Activated T-cell treated with anti-CD3 and anti-CD28 coated beads, Interleukin-2, amount 50 U/mL, for 4 hours (primary cell): Measurements from ENCODE around the gene TREH. TPM values are rescaled to one million over a fixed set of nuclear protein-coding genes. Genes with fewer than 3 reads are reported as not detected.
"Not testable (repeated sequence)": the region's sequence is repeated elsewhere in the genome, so short reads cannot be mapped to it uniquely, and the experiment has no call there.

Experiments used
- ATAC-seq, 2 donors: fragments of 200-7000 bp; cut with Tn5 transposase; one replicate each; pipeline ENCODE4 v1.10.0; 2021
- DNase-seq: peaks from one replicate; pipeline ENCODE4 v3.0.0-alpha.2; 2020
- H3K27me3 Mint-ChIP-seq: one replicate; pipeline ENCODE4 v1.8.0; 2021; ENCODE audit warnings: low read depth, mixed read lengths
- H3K36me3 Mint-ChIP-seq: one replicate; pipeline ENCODE4 v1.8.0; 2022; ENCODE audit warnings: mixed read lengths; ENCODE audit not compliant: insufficient read depth
- H3K4me1 Mint-ChIP-seq: one replicate; pipeline ENCODE4 v1.8.0; 2021; ENCODE audit warnings: low read depth, mixed read lengths
- H3K4me3 Mint-ChIP-seq: one replicate; pipeline ENCODE4 v1.8.0; 2021; ENCODE audit warnings: mild to moderate bottlenecking, moderate library complexity, mixed read lengths
- H3K9me3 Mint-ChIP-seq: one replicate; pipeline ENCODE4 v1.8.0; 2021; ENCODE audit warnings: mixed read lengths
- total RNA-seq, 3 donors: library from RNA; stranded (reverse); gene quantifications; one replicate each; pipeline ENCODE4 v1.2.1, GENCODE V29; 2021

TREH gene
- total RNA-seq, 3 donors from 2014 or later = not detected

DNA sequence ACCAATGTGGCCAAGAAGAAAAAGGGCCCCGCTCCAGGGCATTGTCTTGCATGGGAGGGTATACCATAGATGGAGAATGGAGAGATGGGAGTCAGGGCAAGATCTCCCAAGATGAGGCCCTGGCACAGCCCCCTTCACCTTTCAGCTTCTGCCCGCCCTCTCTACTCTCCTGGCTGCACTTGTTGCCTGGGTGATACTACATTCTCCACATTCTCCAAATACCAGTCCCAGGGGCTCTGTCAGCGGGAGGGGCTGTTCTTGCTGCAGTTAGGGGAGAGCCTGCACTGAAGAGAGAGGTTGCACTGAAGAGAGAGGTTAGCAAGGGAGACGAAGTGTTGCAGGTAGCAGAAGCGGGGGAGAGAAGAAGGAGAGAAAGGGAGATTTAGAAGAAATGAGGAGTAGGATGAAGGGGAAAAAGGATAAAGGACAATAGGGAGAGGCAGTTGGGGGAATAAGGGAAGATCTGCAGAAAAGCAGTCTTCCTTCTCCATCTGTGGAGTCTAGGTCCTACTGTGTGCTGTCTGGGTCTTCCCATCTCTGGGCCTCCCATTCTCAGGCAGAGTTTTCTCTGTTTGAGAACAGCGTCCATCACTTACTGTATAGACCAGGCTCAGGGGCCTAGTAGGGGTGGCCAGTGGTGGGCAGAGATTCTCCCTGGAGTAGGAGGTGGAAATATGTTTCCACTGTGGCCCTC is 64.0 kb downstream of the TREH start:
- H3K4me1 Mint-ChIP-seq = peaks cover 8% of the 10 kb centered on the region
- no peak for ATAC-seq
- H3K9me3 Mint-ChIP-seq = no peaks in the 10 kb centered on the region
- peaks cover 1% of the 10 kb centered on the region for H3K36me3 Mint-ChIP-seq
- no peak for DNase-seq
- no peak overlapping the region for H3K4me3 Mint-ChIP-seq
- peaks cover 13% of the 10 kb centered on the region for H3K27me3 Mint-ChIP-seq

DNA sequence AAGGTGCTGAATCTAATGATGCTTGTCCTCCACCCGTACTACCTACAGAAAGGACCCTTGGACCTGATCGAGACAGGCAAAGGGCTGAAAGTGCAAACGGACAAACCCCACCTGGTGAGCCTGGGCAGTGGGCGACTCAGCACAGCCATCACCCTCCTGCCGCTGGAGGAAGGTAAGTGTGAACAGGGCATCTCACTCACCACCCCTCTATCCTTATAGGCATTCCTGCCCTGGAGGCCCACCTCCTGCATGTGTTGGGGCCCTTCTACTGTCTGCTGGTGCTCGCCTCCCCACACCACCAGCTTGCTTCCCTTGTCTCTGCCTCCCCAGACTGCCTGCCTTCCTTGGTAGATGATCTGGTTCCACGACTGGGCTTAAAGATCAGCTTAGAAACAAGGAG is 64.9 kb downstream of the TREH start:
- peaks cover 10% of the 10 kb centered on the region for H3K4me1 Mint-ChIP-seq
- peaks cover 7% of the 10 kb centered on the region for H3K27me3 Mint-ChIP-seq
- DNase-seq (no peak), ATAC-seq (no peak)
- H3K36me3 Mint-ChIP-seq = peaks cover 1% of the 10 kb centered on the region
- no peaks in the 10 kb centered on the region for H3K9me3 Mint-ChIP-seq
- no peak overlapping the region for H3K4me3 Mint-ChIP-seq

DNA sequence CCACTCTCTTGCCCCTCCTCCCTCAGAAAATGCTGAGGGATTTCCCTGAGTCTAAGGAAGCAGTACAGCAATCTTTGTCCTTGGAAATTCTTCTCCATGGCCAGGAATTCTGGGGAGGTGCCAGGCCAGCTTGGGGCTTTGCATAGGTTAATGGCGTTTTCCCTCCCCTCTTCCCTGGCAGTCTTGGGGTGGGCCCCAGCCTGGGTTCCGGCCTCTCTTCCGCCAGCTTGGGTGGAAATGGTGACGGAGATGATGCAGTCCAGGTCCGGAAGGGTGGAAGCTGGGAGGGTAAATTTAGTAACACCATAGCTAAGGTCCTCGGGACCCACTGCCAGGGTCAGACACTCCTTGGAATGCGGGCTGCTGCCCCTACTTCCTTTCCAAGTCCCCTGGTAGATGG is 67.1 kb downstream of the TREH start:
- H3K4me3 Mint-ChIP-seq = no peak overlapping the region
- H3K36me3 Mint-ChIP-seq = no peaks in the 10 kb centered on the region
- peaks cover 21% of the 10 kb centered on the region for H3K4me1 Mint-ChIP-seq
- ATAC-seq = no peak
- DNase-seq = no peak
- no peaks in the 10 kb centered on the region for H3K9me3 Mint-ChIP-seq
- H3K27me3 Mint-ChIP-seq = peaks cover 15% of the 10 kb centered on the region

DNA sequence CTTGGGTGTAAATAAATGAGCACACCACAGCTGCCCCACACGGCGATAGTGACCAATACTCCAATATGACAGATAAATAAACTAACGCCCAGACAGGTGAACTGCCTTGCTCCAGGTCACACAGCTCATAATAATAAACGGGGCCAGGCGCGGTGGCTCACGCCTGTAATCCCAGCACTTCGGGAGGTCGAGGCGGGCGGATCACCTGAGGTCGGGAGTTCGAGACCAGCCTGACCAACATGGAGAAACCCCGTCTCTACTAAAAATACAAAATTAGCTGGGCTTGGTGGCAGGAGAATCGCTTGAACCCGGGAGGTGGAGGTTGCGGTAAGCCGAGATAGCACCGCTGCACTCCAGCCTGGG is 68.0 kb downstream of the TREH start:
- H3K27me3 Mint-ChIP-seq = peaks cover 15% of the 10 kb centered on the region
- H3K4me3 Mint-ChIP-seq = peak overlapping the region; percentile 63
- H3K4me1 Mint-ChIP-seq = peaks cover 22% of the 10 kb centered on the region
- ATAC-seq, H3K36me3 Mint-ChIP-seq, H3K9me3 Mint-ChIP-seq, DNase-seq: not testable (repeated sequence)

DNA sequence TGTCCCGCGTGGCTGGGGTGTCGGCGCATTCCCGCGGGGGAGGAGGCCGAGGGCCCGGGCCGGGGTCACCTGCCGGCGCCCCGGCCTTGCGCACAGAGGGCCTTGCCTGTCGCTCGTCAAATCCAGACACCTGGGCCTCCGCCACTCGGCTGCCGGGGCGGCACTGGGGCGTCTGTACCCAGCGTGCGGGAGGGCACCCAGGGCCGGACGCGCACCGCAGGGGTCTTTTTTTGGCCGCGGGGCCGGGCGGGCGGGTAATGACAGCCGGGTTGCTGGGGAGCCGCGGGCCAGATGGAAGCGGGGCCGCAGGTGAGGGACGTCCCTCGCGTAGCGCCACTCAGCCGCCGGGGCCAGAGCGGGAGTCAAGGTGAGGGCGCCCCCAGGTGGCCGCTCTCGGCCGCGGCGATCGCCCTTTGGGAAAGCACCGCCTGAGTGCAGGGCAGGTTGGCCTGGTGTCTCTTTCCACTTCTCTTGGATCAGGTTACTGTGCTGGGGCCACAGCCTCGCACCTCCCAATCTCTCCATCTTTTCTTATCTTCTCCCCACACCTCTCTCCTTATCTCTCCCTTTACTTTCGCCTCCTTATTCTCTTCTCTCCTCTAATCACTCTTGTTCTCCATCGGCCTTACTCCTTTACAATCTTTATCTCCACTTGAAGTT is 68.5 kb downstream of the TREH start:
- no peaks in the 10 kb centered on the region for H3K9me3 Mint-ChIP-seq
- H3K27me3 Mint-ChIP-seq = peaks cover 15% of the 10 kb centered on the region
- ATAC-seq = peak; percentile 63 to 71
- DNase-seq = peak; percentile 88
- peak overlapping the region; percentile 63 for H3K4me3 Mint-ChIP-seq
- H3K4me1 Mint-ChIP-seq = peaks cover 22% of the 10 kb centered on the region
- no peaks in the 10 kb centered on the region for H3K36me3 Mint-ChIP-seq

DNA sequence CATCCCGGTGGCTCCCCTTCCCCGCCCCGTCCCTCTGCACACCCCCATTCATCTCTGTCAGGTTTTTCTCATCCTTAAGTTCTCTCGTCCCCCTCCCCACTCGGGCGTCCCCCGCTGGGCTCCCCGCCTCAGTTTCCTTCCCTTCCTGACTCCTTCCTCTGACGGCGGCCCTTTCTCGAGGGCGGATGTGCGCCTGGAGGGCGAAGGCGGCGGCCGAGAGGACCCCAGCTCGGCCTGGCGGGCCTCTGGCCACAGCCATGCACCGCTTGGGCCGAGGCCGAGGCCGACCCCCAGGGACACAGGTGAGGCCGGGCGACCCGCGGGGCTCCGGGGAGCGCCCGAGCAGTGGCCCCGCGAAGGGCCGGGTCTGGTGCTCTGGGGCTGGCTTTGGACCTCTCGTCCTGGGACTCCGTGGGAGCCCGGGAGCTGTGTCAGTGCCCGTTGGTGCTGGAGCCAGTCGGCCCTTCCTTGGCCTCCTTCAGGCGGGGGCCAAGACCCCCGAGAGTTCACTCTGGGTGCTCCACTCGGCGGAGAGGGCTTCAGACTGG is 69.2 kb downstream of the TREH start:
- no peaks in the 10 kb centered on the region for H3K9me3 Mint-ChIP-seq
- DNase-seq (no peak), ATAC-seq (no peak)
- H3K36me3 Mint-ChIP-seq = no peaks in the 10 kb centered on the region
- peaks cover 22% of the 10 kb centered on the region for H3K4me1 Mint-ChIP-seq
- H3K4me3 Mint-ChIP-seq = peak overlapping the region; percentile 56
- peaks cover 15% of the 10 kb centered on the region for H3K27me3 Mint-ChIP-seq

DNA sequence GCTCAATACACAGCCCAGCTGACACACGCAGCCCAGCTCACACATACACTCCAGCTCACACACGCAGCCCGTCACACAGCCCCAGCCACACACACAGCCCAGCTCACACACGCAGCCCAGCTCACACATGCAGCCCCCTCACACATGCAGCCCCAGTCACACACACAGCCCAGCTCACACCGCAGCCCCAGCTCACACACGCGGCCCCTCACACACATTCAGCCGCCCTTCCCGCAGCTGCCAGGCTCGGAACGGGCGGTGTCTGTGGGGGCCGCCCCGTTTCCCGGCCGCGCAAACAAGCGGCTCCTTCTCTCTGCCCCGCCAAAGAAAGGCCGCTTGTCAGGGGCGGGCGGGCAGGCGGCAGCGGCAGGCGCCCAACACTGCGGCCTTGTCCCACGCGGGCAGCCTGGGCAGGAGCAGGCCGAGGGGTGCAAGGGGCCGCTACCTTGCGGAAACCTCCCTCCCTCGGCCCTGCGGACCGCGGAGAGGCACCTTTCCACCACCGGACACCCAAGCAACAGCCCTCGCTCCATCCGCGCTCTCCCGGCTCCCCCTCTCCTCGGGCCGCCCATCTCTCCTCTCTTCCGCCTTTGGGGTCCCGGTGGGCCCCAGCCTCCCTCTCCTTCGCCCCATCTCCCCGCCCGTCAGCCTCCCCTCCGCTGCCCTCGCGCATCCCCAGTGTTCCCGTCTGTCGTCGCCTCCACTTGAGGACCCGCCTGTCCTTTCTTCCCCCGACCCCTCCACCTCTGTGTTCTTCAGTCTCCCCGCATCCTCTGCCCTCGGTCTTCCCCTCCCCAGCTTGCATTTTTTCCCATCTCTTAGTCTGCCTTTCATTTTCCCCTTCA is 69.8 kb downstream of the TREH start:
- ATAC-seq (peak; percentile 11 to 23), DNase-seq (peak; percentile 20)
- Mint-ChIP-seq H3K4me3 (peak overlapping the region; percentile 56), H3K27me3 (peaks cover 15% of the 10 kb centered on the region), H3K36me3 (no peaks in the 10 kb centered on the region), H3K4me1 (peaks cover 22% of the 10 kb centered on the region), H3K9me3 (no peaks in the 10 kb centered on the region)

DNA sequence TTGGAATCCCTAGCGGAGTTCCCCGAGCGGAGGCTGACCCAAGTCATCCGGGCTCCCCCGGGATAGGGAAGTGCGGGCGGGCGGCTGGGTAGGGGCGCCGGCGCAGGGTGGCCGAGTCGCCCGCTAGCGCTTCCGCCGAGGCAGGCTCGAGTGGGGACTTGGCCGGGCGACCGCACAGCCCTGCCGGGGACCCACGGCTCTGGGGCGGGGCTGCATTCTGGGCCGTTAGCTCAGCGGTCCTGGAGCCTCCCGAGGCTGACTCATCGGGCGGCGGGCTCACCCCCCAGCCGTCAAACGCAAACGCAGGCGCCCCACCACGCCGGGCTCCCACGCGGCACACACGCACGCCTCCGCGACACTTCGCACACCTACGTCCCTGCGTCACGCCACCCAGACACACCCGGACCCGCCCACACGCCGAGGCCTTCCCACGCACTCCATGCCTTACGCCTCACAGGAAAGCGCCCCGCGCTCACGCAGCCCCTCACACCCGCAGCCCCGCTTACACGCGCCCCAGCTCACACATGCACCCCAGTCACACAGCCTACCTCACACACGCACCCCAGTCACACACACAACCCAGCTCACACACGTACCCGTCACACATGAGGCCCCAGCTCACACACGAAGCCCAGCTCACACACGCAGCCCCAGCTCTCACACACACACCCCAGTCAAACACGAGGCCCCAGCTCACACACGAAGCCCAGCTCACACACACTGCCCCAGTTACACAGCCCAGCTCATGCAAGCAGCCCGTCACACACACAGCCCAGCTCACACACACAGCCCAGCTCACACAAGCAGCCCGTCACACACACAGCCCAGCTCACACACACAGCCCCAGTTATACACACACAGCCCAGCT is 70.9 kb downstream of the TREH start:
- H3K9me3 Mint-ChIP-seq = no peaks in the 10 kb centered on the region
- ATAC-seq (peak; percentile 64 to 65), DNase-seq (peak; percentile 92)
- peaks cover 13% of the 10 kb centered on the region for H3K27me3 Mint-ChIP-seq
- peak overlapping the region; percentile 56 for H3K4me3 Mint-ChIP-seq
- H3K4me1 Mint-ChIP-seq = peaks cover 22% of the 10 kb centered on the region
- peaks cover 1% of the 10 kb centered on the region for H3K36me3 Mint-ChIP-seq

DNA sequence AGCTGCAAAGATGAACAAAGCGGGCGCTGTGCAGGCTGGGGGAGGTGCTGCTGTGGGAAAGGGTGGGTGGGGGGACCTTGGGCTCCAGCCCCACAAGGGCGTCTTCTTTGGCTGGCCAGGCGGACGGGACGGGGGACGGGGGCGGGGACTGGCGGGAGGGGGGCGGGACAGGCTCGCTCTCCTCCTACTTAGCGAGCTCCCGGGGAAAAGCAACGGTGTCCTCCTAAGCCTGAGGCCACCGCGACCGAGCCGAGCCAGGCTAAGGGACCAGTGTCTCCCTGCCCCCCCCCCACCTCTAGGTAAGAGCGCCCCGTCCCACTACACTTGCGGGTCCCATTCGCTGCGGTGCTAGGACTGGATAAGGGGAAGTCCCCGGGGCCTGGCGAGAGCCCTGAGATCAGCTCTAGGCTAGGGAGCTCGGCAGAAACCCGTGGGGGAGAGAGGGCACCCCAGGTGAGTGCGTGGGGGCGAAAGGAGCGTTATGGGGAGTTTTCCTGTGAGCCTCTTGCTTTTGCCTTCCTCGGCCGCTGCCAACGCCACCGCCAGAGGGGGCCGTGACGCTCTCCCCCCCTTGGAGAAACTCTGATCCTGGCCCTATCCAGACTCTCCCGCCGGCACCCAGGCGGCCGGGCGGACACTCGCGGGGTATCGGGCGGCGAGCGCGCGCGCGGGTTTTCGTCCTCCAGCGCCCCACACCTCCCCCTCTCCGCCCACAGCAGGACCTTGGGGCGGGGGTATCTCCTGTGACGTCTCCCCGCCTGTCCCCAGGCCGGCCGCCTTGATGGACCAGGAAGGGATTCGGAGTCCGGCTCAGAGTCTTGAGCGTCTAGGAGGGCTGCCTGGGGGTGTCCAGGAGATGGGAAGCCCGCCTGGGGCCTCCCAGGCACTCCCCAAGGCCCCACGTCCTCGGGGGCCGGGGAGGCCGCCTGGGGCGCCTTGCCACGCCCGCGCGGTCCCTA is 71.8 kb downstream of the TREH start, which contains the start of gene PHLDB1:
Gene PHLDB1, plus strand, starts transcription at position 215 of the 959 bp plus-strand sequence. CDS start 6,222 bp downstream, outside the sequence.
- no peaks in the 10 kb centered on the region for H3K9me3 Mint-ChIP-seq
- H3K36me3 Mint-ChIP-seq = peaks cover 4% of the 10 kb centered on the region
- ATAC-seq (peak; percentile 9 to 23), DNase-seq (peak; percentile 53)
- H3K4me1 Mint-ChIP-seq = peaks cover 22% of the 10 kb centered on the region
- peak within 1 kb of the TSS; percentile 70 for H3K4me3 Mint-ChIP-seq
- H3K27me3 Mint-ChIP-seq = peaks cover 13% of the 10 kb centered on the region

Other genes with a start within 250 kb of the TREH start
- 10 to 100 TPM; 42.5 to 54.8 (median 44.1) TPM for gene KMT2A, start 243.2 kb downstream of the TREH start, total RNA-seq
- gene TTC36, start 152.2 kb downstream of the TREH start, total RNA-seq = 1 to 10 TPM in 2 of 3 donors, under 1 TPM in 1; 0.84 to 1.1 (median 1.1) TPM
- 10 to 100 TPM; 10.1 to 13.8 (median 12.9) TPM for gene TMEM25, start 148.5 kb downstream of the TREH start, total RNA-seq
- 10 to 100 TPM; 22.5 to 29.7 (median 23.2) TPM for gene IFT46, start 113.7 kb downstream of the TREH start, total RNA-seq
- 100 to 1,000 TPM; 180 to 190 (median 183) TPM for gene ARCN1, start 107.2 kb downstream of the TREH start, total RNA-seq
- gene PHLDB1, start 72.0 kb downstream of the TREH start, total RNA-seq = 1 to 10 TPM in 2 of 3 donors, under 1 TPM in 1; 0.90 to 1.9 (median 1.3) TPM
- 100 to 1,000 TPM; 121 to 147 (median 132) TPM for gene DDX6, start 111.5 kb upstream of the TREH start, total RNA-seq
- 10 to 100 TPM; 17.6 to 30.8 (median 23.7) TPM for gene CXCR5, start 204.2 kb upstream of the TREH start, total RNA-seq
- gene BCL9L, start 246.3 kb upstream of the TREH start, total RNA-seq = 10 to 100 TPM; 26.1 to 31.2 (median 26.9) TPM